Testis (tissue), 3 donors: ENCODE results near the gene TTLL5. TPM values are rescaled to one million over a fixed set of nuclear protein-coding genes. Genes with fewer than 3 reads are reported as not detected.

Source experiments
- DNase-seq: peaks from one replicate; pipeline ENCODE4 v3.0.0-alpha.2; 2019
- H3K27ac ChIP-seq, 2 donors: fragments of 200-600 bp; sonication (generic); one replicate each; pipeline ENCODE4 v1.5.1; 2019
- H3K27me3 ChIP-seq: fragments of 200-600 bp; sonication (generic); one replicate; pipeline ENCODE4 v1.5.1; 2019
- H3K36me3 ChIP-seq: fragments of 200-600 bp; sonication (generic); one replicate; pipeline ENCODE4 v1.5.1; 2017; ENCODE audit warnings: low read depth; ENCODE audit errors: missing control alignments
- H3K4me1 ChIP-seq: fragments of 200-600 bp; sonication (generic); one replicate; pipeline ENCODE4 v1.5.1; 2019
- H3K4me3 ChIP-seq, 2 donors: fragments of 200-600 bp; sonication (generic); one replicate each; pipeline ENCODE4 v1.5.1; 2017 to 2019
- H3K9me3 ChIP-seq: fragments of 200-600 bp; sonication (generic); one replicate; pipeline ENCODE4 v1.5.1; 2017
- CTCF ChIP-seq, 3 experiments: fragments of 450-650 bp in 2 of 3; fragments of 200-600 bp in 1 of 3; sonication (generic) in 1 of 3; IDR thresholded peaks; one replicate each; pipeline ENCODE4 v1.5.1; 2016 to 2019; ENCODE audit warnings: antibody characterized with exemption in 3 of 3, mild to moderate bottlenecking in 2 of 3, moderate library complexity in 1 of 3
- POLR2A ChIP-seq: fragments of 450-650 bp; IDR thresholded peaks from one replicate; pipeline ENCODE4 v1.6.1; 2017; ENCODE audit warnings: antibody characterized with exemption, mild to moderate bottlenecking, moderate library complexity
- WGBS, 2 donors: methylation state at CpG; one replicate each; pipeline ENCODE4 v1.1.5; 2018; 5-methylcytosine and 5-hydroxymethylcytosine counted together
- intact Hi-C: fragments of 100-400 bp; cut with DNase I; formaldehyde crosslinking; loops from one replicate; pipeline ENCODE4 v1.15.1; 2023; ENCODE audit warnings: low total_unique reads
- polyA plus RNA-seq: library from polyadenylated mRNA; stranded (reverse); fragments of 350-450 nt; fragmentation: Illumina TruSeq; extraction: RNeasy Lipid Tissue Mini Kit (QIAGEN cat#74804); gene quantifications from one replicate; pipeline ENCODE4 v1.2.3, GENCODE V29; 2014; ENCODE audit warnings: low read depth, low replicate concordance; ENCODE audit not compliant: insufficient read depth
- total RNA-seq, 2 donors: library from RNA; depleted of rRNA; stranded (reverse); fragments of >200 nt; gene quantifications; one replicate each; pipeline ENCODE4 v1.2.3, GENCODE V29; 2016

The TTLL5 gene
- total and polyA plus RNA-seq, 3 donors from 2014 or later: 112 to 318 (median 155) TPM

- intact Hi-C loops: no loop called here
- H3K36me3 ChIP-seq: no peaks in the 10 kb centered on the region
- WGBS, 2 donors: 94 to 95% methylated on average over 3 of the region's 3 CpGs
These were observed 123.3 kb downstream of the TTLL5 start for GRCh38 chr14:75784314-75784686.

GRCh38 chr14:75793806-75794205 is 132.8 kb downstream of the TTLL5 start:
- intact Hi-C loops: loop anchor here (10.0 kb wide), 1 partner anchor 181 kb away; no protein-coding TSS in a partner anchor
- DNase-seq: peak; percentile 50

More at GRCh38 chr14:75784314-75784686, 123.3 kb downstream of the TTLL5 start:
- Histone ChIP-seq H3K27me3 (no peaks in the 10 kb centered on the region), H3K4me3 (no peak overlapping the region), H3K4me1 (peaks cover 17% of the 10 kb centered on the region), H3K9me3 (no peaks in the 10 kb centered on the region), H3K27ac (no peak overlapping the region)
- no peak for TF ChIP-seq POLR2A
- TF ChIP-seq CTCF (IDR thresholded peaks at IDR 0.05): no peak
- DNase-seq: no peak

GRCh38 chr14:75794615-75795038 is 133.6 kb downstream of the TTLL5 start:
- DNase-seq: no peak
- TF ChIP-seq CTCF (IDR thresholded peaks at IDR 0.05) (no peak), POLR2A (no peak)
- intact Hi-C loops: loop anchor here (10.0 kb wide), 1 partner anchor 180 kb away; no protein-coding TSS in a partner anchor
- no peak overlapping the region for H3K27ac ChIP-seq
- H3K4me1 ChIP-seq: no peaks in the 10 kb centered on the region
- 43 to 56% methylated on average over 2 of the region's 2 CpGs for WGBS, 2 donors
- H3K27me3 ChIP-seq: no peaks in the 10 kb centered on the region
- H3K9me3 ChIP-seq: no peaks in the 10 kb centered on the region
- H3K36me3 ChIP-seq: no peaks in the 10 kb centered on the region
- no peak overlapping the region for H3K4me3 ChIP-seq

More at GRCh38 chr14:75793806-75794205, 132.8 kb downstream of the TTLL5 start:
- Histone ChIP-seq H3K4me1 (no peaks in the 10 kb centered on the region), H3K36me3 (no peaks in the 10 kb centered on the region), H3K9me3 (no peaks in the 10 kb centered on the region), H3K27ac (no peak overlapping the region), H3K27me3 (no peaks in the 10 kb centered on the region), H3K4me3 (no peak overlapping the region)
- 51 to 52% methylated on average over 2 of the region's 2 CpGs for WGBS, 2 donors
- peak; percentile 25 to 37 (median 28) for TF ChIP-seq CTCF (IDR thresholded peaks at IDR 0.05)
- TF ChIP-seq POLR2A: no peak

- no peaks in the 10 kb centered on the region for H3K9me3 ChIP-seq
- H3K27me3 ChIP-seq: no peaks in the 10 kb centered on the region
- peak; percentile 46 for DNase-seq
- H3K4me3 ChIP-seq: no peak overlapping the region
- WGBS, 2 donors: 80 to 88% methylated on average over 4 to 5 of the region's 5 CpGs
- TF ChIP-seq CTCF (IDR thresholded peaks at IDR 0.05) (no peak), POLR2A (no peak)
- intact Hi-C loops: no loop called here
- H3K36me3 ChIP-seq: no peaks in the 10 kb centered on the region
- H3K27ac ChIP-seq: no peak overlapping the region
- H3K4me1 ChIP-seq: peaks cover 3% of the 10 kb centered on the region
These were observed 139.7 kb downstream of the TTLL5 start for GRCh38 chr14:75800792-75801191.

- intact Hi-C loops: no loop called here
- no peak overlapping the region for H3K4me3 ChIP-seq
- H3K9me3 ChIP-seq: no peaks in the 10 kb centered on the region
These were observed 141.4 kb downstream of the TTLL5 start for GRCh38 chr14:75802486-75802885.

More at GRCh38 chr14:75802486-75802885, 141.4 kb downstream of the TTLL5 start:
- no peak for DNase-seq
- Histone ChIP-seq H3K36me3 (no peaks in the 10 kb centered on the region), H3K27me3 (no peaks in the 10 kb centered on the region), H3K4me1 (peaks cover 3% of the 10 kb centered on the region), H3K27ac (no peak overlapping the region)
- WGBS, 2 donors: 94 to 95% methylated on average over 1 of the region's 1 CpG
- TF ChIP-seq POLR2A (no peak), CTCF (IDR thresholded peaks at IDR 0.05) (no peak)
